ENCODE data around the gene CNOT3. TPM values are rescaled to one million over a fixed set of nuclear protein-coding genes. Genes with fewer than 3 reads are reported as not detected.
A peak's percentile ranks its signal among the peaks of the same experiment; 100 is the strongest.

CNOT3 gene
- total and polyA plus RNA-seq, 9 of the 15 experiments (the other 6 are each of a cell fraction or from before 2014, with no cell fraction given) = 0.27 to 60.4 (median 9.9) TPM

GRCh38 chr19:54179921-54180461 lies 42.4 kb downstream of the CNOT3 start (continued):
- TF ChIP-seq NFIX (CRISPR knock-in tag; IDR thresholded peaks at IDR 0.05; ENCODE audit: low read depth) = no peak
- TF ChIP-seq MGA (IDR thresholded peaks at IDR 0.05) = no peak
- no peak for TF ChIP-seq DMBX1 (CRISPR knock-in tag; IDR thresholded peaks at IDR 0.05; ENCODE audit: borderline replicate concordance)
- TF ChIP-seq PTRF (tag; IDR thresholded peaks at IDR 0.05) = no peak
- no peak for TF ChIP-seq BRD9 (IDR thresholded peaks at IDR 0.05; ENCODE audit: low read depth, partially characterized antibody)
- no peak for TF ChIP-seq NCOR1 (IDR thresholded peaks at IDR 0.05)
- 0 out of 2 replicates have a peak, but pooled peaks have one; percentile 27 for TF ChIP-seq ZNF12 (CRISPR knock-in tag; IDR thresholded peaks at IDR 0.05)
- no peak for TF ChIP-seq NFATC3 (IDR thresholded peaks at IDR 0.05)
- TF ChIP-seq ZNF124 (CRISPR knock-in tag; IDR thresholded peaks at IDR 0.05) = no peak
- TF ChIP-seq SREBF2 (CRISPR knock-in tag; IDR thresholded peaks at IDR 0.05) = no peak
- no peak for TF ChIP-seq BCLAF1 (IDR thresholded peaks at IDR 0.05; ENCODE audit: borderline replicate concordance in 1 of 2, control insufficient read depth in 1 of 2, low read depth in 2 of 2, low read length in 1 of 2)
- no peak for TF ChIP-seq TAL1 (IDR thresholded peaks at IDR 0.05)
- no peak for TF ChIP-seq U2AF2 (optimal IDR thresholded peaks at IDR 0.05; ENCODE audit: low read depth, low read length)
- TF ChIP-seq ZNF143 (CRISPR knock-in tag; IDR thresholded peaks at IDR 0.05) = no peak
- no peak for TF ChIP-seq EGR1 (conservative IDR thresholded peaks at IDR 0.05)

Data from K562 (cell line).